HG03066 (cell line): ENCODE data around the gene ETFA.

Experiments used
- ATAC-seq: cut with Tn5 transposase; IDR thresholded peaks from one replicate; pipeline ENCODE4 v1.9.1; 2021; ENCODE audit warnings: low read depth; ENCODE audit not compliant: unreplicated experiment

Gene ETFA

GRCh38 chr15:76340803-76341365 lies 29.6 kb upstream of the ETFA start:
- no peak for ATAC-seq

- no peak for ATAC-seq
Measured at GRCh38 chr15:76340198-76340802, 29.0 kb upstream of the ETFA start.

- ATAC-seq: no peak
Measured at GRCh38 chr15:76339305-76340197, 28.3 kb upstream of the ETFA start.

DNA sequence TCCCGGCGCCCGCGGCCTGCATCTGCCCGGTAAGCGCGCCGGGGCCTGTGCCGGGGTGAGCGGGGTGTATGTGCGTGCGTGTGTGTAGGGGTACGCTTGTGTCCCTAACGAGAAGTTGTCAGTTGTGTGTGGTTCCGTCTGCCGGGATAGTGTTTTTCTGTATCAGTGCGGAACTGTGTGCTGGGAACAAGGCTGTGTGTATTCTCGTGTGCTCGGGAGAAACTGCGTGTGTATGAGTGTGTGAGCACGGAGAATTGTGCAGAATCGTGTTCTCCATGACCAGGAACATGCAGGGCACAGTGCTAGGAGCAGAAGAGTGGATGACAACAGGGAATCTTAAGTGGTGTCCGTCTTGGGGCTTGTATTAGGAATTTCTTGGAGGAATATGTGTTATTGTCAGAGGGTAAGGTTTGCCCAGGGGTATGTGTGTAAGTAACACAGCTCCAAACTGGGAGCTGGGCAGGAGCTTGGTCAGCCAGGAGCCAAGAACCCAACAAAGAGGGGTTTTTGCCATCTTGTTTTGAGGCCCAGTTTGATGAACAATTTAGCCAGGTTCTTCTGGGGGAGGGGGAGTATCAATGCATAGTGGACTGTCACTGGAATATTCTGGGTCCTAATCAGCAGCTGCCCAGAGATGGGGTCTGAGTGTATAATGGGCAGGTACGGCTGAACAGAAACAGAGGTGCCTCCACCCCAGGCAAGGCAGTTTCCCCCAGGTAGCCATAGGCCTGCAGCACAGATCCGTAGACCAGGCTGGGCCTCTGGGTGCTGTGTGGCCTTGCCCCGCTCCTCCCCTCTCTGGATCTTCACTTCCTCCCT lies 27.4 kb upstream of the ETFA start:
- no peak for ATAC-seq

- no peak for ATAC-seq
Measured at GRCh38 chr15:76337696-76338485, 26.6 kb upstream of the ETFA start.

GRCh38 chr15:76337059-76337695 lies 25.9 kb upstream of the ETFA start:
- no peak for ATAC-seq

- no peak for ATAC-seq
Measured at GRCh38 chr15:76336254-76337058, 25.2 kb upstream of the ETFA start, which contains the start of gene ISL2. Gene ISL2 (plus strand): TSS chr15:76336773. CDS start chr15:76336884, 111 bp downstream.

DNA sequence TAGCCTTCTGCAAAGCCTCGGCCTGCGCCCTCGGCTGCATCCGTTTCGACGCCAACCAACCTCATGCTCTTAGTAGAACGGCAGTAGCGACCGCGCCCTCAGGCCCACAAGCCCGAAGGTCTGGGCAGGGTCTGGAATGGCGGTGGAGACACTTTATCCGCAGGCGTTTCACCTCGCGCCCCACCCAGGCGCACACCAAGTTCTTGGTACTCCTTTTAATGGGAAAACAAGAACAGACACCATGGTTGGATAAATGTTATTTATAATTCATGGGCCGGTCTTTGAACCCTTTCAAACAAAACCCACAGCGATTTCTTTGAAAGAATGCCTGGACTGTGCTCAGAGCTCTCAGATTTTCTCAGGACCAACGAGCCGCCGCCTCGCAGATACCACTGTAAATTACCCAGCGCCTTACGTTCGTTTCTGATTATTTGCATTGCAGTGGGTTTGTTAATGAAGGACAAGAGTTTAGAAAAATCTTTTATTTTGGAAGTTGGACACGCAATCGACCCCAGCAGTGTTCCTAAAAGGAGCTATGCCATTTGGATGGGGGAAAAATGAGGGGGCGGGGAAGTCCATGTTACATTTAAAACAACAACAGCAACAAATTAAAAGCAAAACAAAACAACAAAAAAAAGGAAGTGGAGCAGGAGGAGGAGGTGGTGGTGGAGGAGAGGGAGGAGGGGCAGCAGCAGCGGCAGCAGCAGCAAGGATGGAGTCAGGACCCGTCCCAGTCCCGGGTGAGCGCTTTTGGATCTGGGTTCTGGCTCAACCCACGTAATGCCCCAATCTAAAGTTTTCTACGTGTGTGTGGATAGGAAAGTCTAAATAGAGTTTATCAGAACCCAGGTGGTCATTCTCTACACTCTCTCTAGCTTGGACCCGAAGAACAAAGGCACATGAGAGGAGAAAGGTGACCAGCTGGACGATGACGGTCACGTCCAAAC lies 24.3 kb upstream of the ETFA start:
- no peak for ATAC-seq

DNA sequence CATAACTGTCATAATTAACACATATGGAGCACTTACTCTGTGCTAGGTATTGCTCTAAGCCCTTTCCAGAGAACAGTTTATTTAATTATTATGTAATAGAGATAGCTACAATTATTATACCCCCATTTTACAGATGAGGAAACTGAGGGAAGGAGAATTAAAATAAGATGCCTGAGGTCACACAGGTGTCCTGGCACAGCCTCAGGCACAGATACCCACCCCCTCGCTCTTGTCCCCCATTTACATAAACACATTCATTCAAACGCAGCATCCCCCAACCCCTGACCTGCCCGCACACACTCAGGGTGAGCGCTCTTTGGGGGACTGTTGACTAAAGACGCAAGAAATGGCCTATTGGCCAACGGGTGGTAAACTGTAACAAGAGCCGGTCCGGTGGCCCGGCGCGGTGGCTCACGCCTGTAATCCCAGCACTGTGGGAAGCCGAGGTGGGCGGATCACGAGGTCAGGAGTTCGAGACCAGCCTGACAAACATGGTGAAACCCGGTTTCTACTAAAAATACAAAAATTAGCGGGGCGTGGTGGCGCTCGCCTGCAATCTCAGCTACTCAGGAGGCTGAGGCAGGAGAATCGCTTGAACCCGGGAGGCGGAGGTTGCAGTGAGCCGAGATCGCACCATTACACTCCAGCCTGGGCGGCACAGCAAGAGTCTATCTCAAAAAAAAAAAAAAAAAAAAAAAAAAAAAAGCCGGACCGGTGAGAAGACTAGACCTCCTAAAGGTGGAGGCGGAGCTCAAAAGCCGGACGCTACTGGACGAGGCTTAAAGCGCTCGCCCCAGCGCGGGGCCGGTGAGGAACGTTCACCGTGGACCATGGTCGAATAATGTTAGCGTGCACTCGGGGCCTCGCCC lies 23.4 kb upstream of the ETFA start:
- no peak for ATAC-seq

- no peak for ATAC-seq
Measured at GRCh38 chr15:76333720-76334437, 22.6 kb upstream of the ETFA start.

GRCh38 chr15:76333309-76333708 lies 22.0 kb upstream of the ETFA start:
- ATAC-seq: no peak

DNA sequence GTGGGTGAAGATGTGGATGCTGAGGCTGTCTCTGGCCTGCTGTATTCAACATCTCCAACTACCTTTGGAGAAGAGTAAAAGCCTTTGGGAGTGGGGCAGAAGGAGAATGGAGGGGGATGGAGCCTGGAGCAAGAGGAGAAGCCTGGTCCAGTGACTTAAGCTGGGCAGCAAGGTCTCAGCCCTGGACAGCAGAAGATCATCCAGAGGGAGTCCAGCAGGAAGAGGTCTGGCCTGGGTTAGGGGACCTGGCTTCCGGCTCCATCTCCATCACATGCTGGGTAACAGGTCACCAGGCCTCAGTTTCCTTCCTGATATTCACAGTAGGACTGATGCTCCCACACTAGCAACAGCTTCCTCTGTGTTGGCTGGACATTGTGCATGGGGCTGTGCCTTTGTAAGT lies 21.5 kb upstream of the ETFA start:
- no peak for ATAC-seq

DNA sequence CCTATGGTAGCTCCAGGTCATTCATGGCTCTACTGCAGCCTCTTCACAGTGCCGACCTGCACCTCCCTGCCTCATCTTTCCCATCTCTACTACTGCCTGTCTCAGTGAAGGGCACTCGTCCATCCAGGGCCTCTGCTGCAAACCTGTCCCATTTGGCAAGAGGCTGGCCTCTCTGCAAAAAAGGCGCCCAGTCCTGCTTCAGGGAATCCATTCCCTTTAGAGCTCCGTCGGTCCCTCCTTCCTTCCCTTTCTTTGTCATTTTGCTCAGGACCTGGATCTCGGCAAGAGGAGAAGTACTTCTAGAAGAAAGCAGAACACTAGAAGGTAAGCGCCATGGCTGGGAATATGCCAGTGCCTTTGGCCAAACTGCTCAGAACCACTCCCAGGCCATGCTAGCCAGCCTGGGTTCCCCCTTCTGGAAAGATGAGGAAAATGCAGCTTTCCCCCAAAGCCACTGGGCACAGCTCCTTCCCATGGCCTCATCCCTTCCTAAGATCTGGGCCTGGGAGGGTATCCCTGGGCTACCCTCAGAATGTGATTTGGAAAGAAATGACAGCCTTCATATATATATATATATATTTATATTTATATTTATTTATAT lies 18.9 kb upstream of the ETFA start:
- no peak for ATAC-seq

- no peak for ATAC-seq
Measured at GRCh38 chr15:76328958-76329357, 17.7 kb upstream of the ETFA start.

DNA sequence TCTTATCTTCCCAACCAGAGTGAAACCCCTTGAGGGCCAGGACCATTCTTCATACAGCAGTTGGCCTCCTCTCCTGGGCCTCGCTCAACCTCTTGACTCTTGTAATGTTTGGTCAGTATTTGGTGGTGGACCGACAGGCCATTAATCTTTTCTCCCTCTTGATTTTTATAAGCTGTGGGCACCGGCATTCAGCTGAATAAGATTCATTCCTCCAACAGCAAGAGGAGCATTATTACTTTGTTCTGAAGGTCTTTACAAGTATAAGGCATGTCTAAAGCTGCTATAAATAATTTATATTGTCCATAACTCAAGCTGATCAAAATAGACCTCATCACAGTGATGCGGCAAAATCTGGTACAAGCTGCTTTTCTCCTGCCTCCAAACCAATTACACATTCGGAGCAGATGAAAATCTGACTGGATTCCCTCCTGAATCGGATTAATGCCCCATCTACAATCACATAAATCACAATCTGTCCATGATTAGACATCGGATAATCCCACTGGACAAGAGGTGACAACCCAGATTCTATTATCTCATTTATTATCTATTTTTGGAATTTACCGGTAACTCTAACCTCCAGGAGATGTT lies 16.9 kb upstream of the ETFA start:
- no peak for ATAC-seq
